Measurements from ENCODE around the gene SLC8A3. TPM values are rescaled to one million over a fixed set of nuclear protein-coding genes. Genes with fewer than 3 reads are reported as not detected.

SLC8A3 gene
- total RNA-seq, 2 donors from 2014 or later = 0.09 TPM; not detected in 1

GRCh38 chr14:70043001-70043400 lies 145.8 kb downstream of the SLC8A3 start:
- Histone ChIP-seq H3K27ac (ENCODE audit: low read depth, low read length) (no peak overlapping the region), H3K9me3 (ENCODE audit: control insufficient read depth, low read length) (no peaks in the 10 kb centered on the region), H3K9ac (ENCODE audit: extremely low read depth, low read length, poor library complexity, severe bottlenecking) (no peak overlapping the region), H3K4me3 (ENCODE audit: low read length) (no peak overlapping the region), H3K4me1 (ENCODE audit: control insufficient read depth, insufficient read depth, low read length) (no peaks in the 10 kb centered on the region), H3K36me3 (ENCODE audit: control insufficient read depth, insufficient read depth, low read length) (no peaks in the 10 kb centered on the region), H3K27me3 (ENCODE audit: control insufficient read depth, insufficient read depth, low read length, poor library complexity, severe bottlenecking) (peaks cover 42% of the 10 kb centered on the region)
- Mint-ChIP-seq H3K36me3 (ENCODE audit: low read depth) (no peaks in the 10 kb centered on the region), H3K4me3 (no peak overlapping the region), H3K9me3 (no peaks in the 10 kb centered on the region), H3K4me1 (peaks cover 5% of the 10 kb centered on the region), H3K27me3 (ENCODE audit: insufficient read depth) (peaks cover 5% of the 10 kb centered on the region), H3K27ac (no peak overlapping the region)
- 86 to 93% methylated on average over 1 to 2 of the region's 2 CpGs for WGBS, 2 experiments (ENCODE audit: insufficient coverage in 1 of 2, insufficient read length in 1 of 2)
- TF ChIP-seq CTCF (conservative IDR thresholded peaks at IDR 0.05) = no peak
- no peak for DNase-seq

- Mint-ChIP-seq H3K36me3 (ENCODE audit: low read depth) (no peaks in the 10 kb centered on the region), H3K4me3 (no peak overlapping the region), H3K27me3 (ENCODE audit: insufficient read depth) (peaks cover 7% of the 10 kb centered on the region), H3K9me3 (no peaks in the 10 kb centered on the region), H3K27ac (no peak overlapping the region), H3K4me1 (peaks cover 9% of the 10 kb centered on the region)
- no peak overlapping the region for H3K9ac ChIP-seq (ENCODE audit: extremely low read depth, low read length, poor library complexity, severe bottlenecking)
- no peaks in the 10 kb centered on the region for H3K9me3 ChIP-seq (ENCODE audit: control insufficient read depth, low read length)
- peak; percentile 56 for DNase-seq
- H3K27me3 ChIP-seq (ENCODE audit: control insufficient read depth, insufficient read depth, low read length, poor library complexity, severe bottlenecking) = peaks cover 30% of the 10 kb centered on the region
- H3K4me3 ChIP-seq (ENCODE audit: low read length) = no peak overlapping the region
- WGBS, 2 experiments (ENCODE audit: insufficient coverage in 1 of 2, insufficient read length in 1 of 2) = 89% methylated on average over 1 of the region's 1 CpG; no CpG with 5 or more reads in 1 of the 2 experiments
- peak; percentile 55 for TF ChIP-seq CTCF (conservative IDR thresholded peaks at IDR 0.05)
- no peak overlapping the region for H3K27ac ChIP-seq (ENCODE audit: low read depth, low read length)
- H3K36me3 ChIP-seq (ENCODE audit: control insufficient read depth, insufficient read depth, low read length) = no peaks in the 10 kb centered on the region
- H3K4me1 ChIP-seq (ENCODE audit: control insufficient read depth, insufficient read depth, low read length) = peaks cover 5% of the 10 kb centered on the region
Observed at GRCh38 chr14:70036665-70037064, 152.1 kb downstream of the SLC8A3 start.

- H3K9me3 Mint-ChIP-seq = no peaks in the 10 kb centered on the region
Observed at GRCh38 chr14:70034257-70034656, 154.5 kb downstream of the SLC8A3 start.

More at GRCh38 chr14:70034257-70034656, 154.5 kb downstream of the SLC8A3 start:
- Histone ChIP-seq H3K27ac (ENCODE audit: low read depth, low read length) (no peak overlapping the region), H3K9me3 (ENCODE audit: control insufficient read depth, low read length) (no peaks in the 10 kb centered on the region), H3K27me3 (ENCODE audit: control insufficient read depth, insufficient read depth, low read length, poor library complexity, severe bottlenecking) (peaks cover 14% of the 10 kb centered on the region), H3K4me3 (ENCODE audit: low read length) (no peak overlapping the region), H3K36me3 (ENCODE audit: control insufficient read depth, insufficient read depth, low read length) (no peaks in the 10 kb centered on the region), H3K4me1 (ENCODE audit: control insufficient read depth, insufficient read depth, low read length) (peaks cover 5% of the 10 kb centered on the region), H3K9ac (ENCODE audit: extremely low read depth, low read length, poor library complexity, severe bottlenecking) (no peak overlapping the region)
- Mint-ChIP-seq H3K36me3 (ENCODE audit: low read depth) (no peaks in the 10 kb centered on the region), H3K27ac (no peak overlapping the region), H3K27me3 (ENCODE audit: insufficient read depth) (peaks cover 6% of the 10 kb centered on the region), H3K4me1 (peaks cover 9% of the 10 kb centered on the region), H3K4me3 (no peak overlapping the region)
- TF ChIP-seq CTCF (conservative IDR thresholded peaks at IDR 0.05) = no peak
- no peak for DNase-seq
- 95% methylated on average over 3 of the region's 3 CpGs for WGBS, 2 experiments (ENCODE audit: insufficient coverage in 1 of 2, insufficient read length in 1 of 2)

Data from endodermal cell (in vitro differentiated cells).